ENCODE data around the gene DNAJC6.

Gene DNAJC6

GRCh38 chr1:65309304-65310077 is at the start of gene DNAJC6:
DNAJC6 (plus strand) TSS chr1:65309543; CDS start chr1:65309746, 203 bp downstream.
- Histone ChIP-seq H3K4me3 (ENCODE audit: low read length) (peak within 1 kb of the TSS; percentile 19), H3K27me3 (ENCODE audit: control insufficient read depth, insufficient read depth, low read length) (no peaks in the 10 kb centered on the region), H3K4me1 (ENCODE audit: control insufficient read depth, insufficient read depth, low read length) (no peaks in the 10 kb centered on the region), H3K9ac (ENCODE audit: low read length) (peak within 1 kb of the TSS; percentile 15), H3K9me3 (ENCODE audit: control insufficient read depth, low read length) (no peaks in the 10 kb centered on the region), H3K36me3 (ENCODE audit: control insufficient read depth, insufficient read depth, low read length) (no peaks in the 10 kb centered on the region)

- H3K27me3 ChIP-seq (ENCODE audit: control insufficient read depth, insufficient read depth, low read length): peaks cover 16% of the 10 kb centered on the region
- peaks cover 10% of the 10 kb centered on the region for H3K4me1 ChIP-seq (ENCODE audit: control insufficient read depth, insufficient read depth, low read length)
- no peaks in the 10 kb centered on the region for H3K36me3 ChIP-seq (ENCODE audit: control insufficient read depth, insufficient read depth, low read length)
- H3K9me3 ChIP-seq (ENCODE audit: control insufficient read depth, low read length): no peaks in the 10 kb centered on the region
- H3K9ac ChIP-seq (ENCODE audit: low read length): no peak overlapping the region
- no peak overlapping the region for H3K4me3 ChIP-seq (ENCODE audit: low read length)
Observed at GRCh38 chr1:65259816-65260215, 49.5 kb upstream of the DNAJC6 start.

- Histone ChIP-seq H3K4me3 (ENCODE audit: low read length) (no peak overlapping the region), H3K9me3 (ENCODE audit: control insufficient read depth, low read length) (no peaks in the 10 kb centered on the region), H3K4me1 (ENCODE audit: control insufficient read depth, insufficient read depth, low read length) (peaks cover 10% of the 10 kb centered on the region), H3K27me3 (ENCODE audit: control insufficient read depth, insufficient read depth, low read length) (peaks cover 18% of the 10 kb centered on the region), H3K9ac (ENCODE audit: low read length) (no peak overlapping the region), H3K36me3 (ENCODE audit: control insufficient read depth, insufficient read depth, low read length) (no peaks in the 10 kb centered on the region)
Observed at GRCh38 chr1:65260851-65261473, 48.4 kb upstream of the DNAJC6 start.

GRCh38 chr1:65263286-65263685 is 46.1 kb upstream of the DNAJC6 start:
- Histone ChIP-seq H3K4me3 (ENCODE audit: low read length) (no peak overlapping the region), H3K9ac (ENCODE audit: low read length) (no peak overlapping the region), H3K27me3 (ENCODE audit: control insufficient read depth, insufficient read depth, low read length) (peaks cover 24% of the 10 kb centered on the region), H3K4me1 (ENCODE audit: control insufficient read depth, insufficient read depth, low read length) (peaks cover 12% of the 10 kb centered on the region), H3K36me3 (ENCODE audit: control insufficient read depth, insufficient read depth, low read length) (no peaks in the 10 kb centered on the region), H3K9me3 (ENCODE audit: control insufficient read depth, low read length) (no peaks in the 10 kb centered on the region)

- Histone ChIP-seq H3K9ac (ENCODE audit: low read length) (no peak overlapping the region), H3K4me3 (ENCODE audit: low read length) (no peak overlapping the region), H3K36me3 (ENCODE audit: control insufficient read depth, insufficient read depth, low read length) (no peaks in the 10 kb centered on the region)
Observed at GRCh38 chr1:65264197-65264929, 45.0 kb upstream of the DNAJC6 start.

GRCh38 chr1:65265296-65265650 is 44.1 kb upstream of the DNAJC6 start:
- peak overlapping the region; percentile 4 for H3K4me3 ChIP-seq (ENCODE audit: low read length)
- no peaks in the 10 kb centered on the region for H3K9me3 ChIP-seq (ENCODE audit: control insufficient read depth, low read length)
- no peaks in the 10 kb centered on the region for H3K36me3 ChIP-seq (ENCODE audit: control insufficient read depth, insufficient read depth, low read length)
- peak overlapping the region; percentile 18 for H3K9ac ChIP-seq (ENCODE audit: low read length)
- peaks cover 24% of the 10 kb centered on the region for H3K27me3 ChIP-seq (ENCODE audit: control insufficient read depth, insufficient read depth, low read length)
- peaks cover 12% of the 10 kb centered on the region for H3K4me1 ChIP-seq (ENCODE audit: control insufficient read depth, insufficient read depth, low read length)

More at GRCh38 chr1:65264197-65264929, 45.0 kb upstream of the DNAJC6 start:
- Histone ChIP-seq H3K9me3 (ENCODE audit: control insufficient read depth, low read length) (no peaks in the 10 kb centered on the region), H3K27me3 (ENCODE audit: control insufficient read depth, insufficient read depth, low read length) (peaks cover 24% of the 10 kb centered on the region), H3K4me1 (ENCODE audit: control insufficient read depth, insufficient read depth, low read length) (peaks cover 12% of the 10 kb centered on the region)

GRCh38 chr1:65265651-65266351 is 43.5 kb upstream of the DNAJC6 start:
- no peaks in the 10 kb centered on the region for H3K36me3 ChIP-seq (ENCODE audit: control insufficient read depth, insufficient read depth, low read length)
- H3K27me3 ChIP-seq (ENCODE audit: control insufficient read depth, insufficient read depth, low read length): peaks cover 24% of the 10 kb centered on the region
- peaks cover 12% of the 10 kb centered on the region for H3K4me1 ChIP-seq (ENCODE audit: control insufficient read depth, insufficient read depth, low read length)
- peak overlapping the region; percentile 18 for H3K9ac ChIP-seq (ENCODE audit: low read length)
- H3K9me3 ChIP-seq (ENCODE audit: control insufficient read depth, low read length): no peaks in the 10 kb centered on the region
- peak overlapping the region; percentile 4 for H3K4me3 ChIP-seq (ENCODE audit: low read length)

- H3K36me3 ChIP-seq (ENCODE audit: control insufficient read depth, insufficient read depth, low read length): no peaks in the 10 kb centered on the region
- H3K4me1 ChIP-seq (ENCODE audit: control insufficient read depth, insufficient read depth, low read length): peaks cover 12% of the 10 kb centered on the region
- peaks cover 24% of the 10 kb centered on the region for H3K27me3 ChIP-seq (ENCODE audit: control insufficient read depth, insufficient read depth, low read length)
- H3K9me3 ChIP-seq (ENCODE audit: control insufficient read depth, low read length): no peaks in the 10 kb centered on the region
- H3K4me3 ChIP-seq (ENCODE audit: low read length): no peak overlapping the region
- no peak overlapping the region for H3K9ac ChIP-seq (ENCODE audit: low read length)
Observed at GRCh38 chr1:65266476-65266875, 42.9 kb upstream of the DNAJC6 start.

GRCh38 chr1:65267271-65267670 is 42.1 kb upstream of the DNAJC6 start:
- H3K4me3 ChIP-seq (ENCODE audit: low read length): no peak overlapping the region
- peaks cover 24% of the 10 kb centered on the region for H3K27me3 ChIP-seq (ENCODE audit: control insufficient read depth, insufficient read depth, low read length)
- peaks cover 12% of the 10 kb centered on the region for H3K4me1 ChIP-seq (ENCODE audit: control insufficient read depth, insufficient read depth, low read length)
- no peaks in the 10 kb centered on the region for H3K36me3 ChIP-seq (ENCODE audit: control insufficient read depth, insufficient read depth, low read length)
- no peaks in the 10 kb centered on the region for H3K9me3 ChIP-seq (ENCODE audit: control insufficient read depth, low read length)
- no peak overlapping the region for H3K9ac ChIP-seq (ENCODE audit: low read length)

- peaks cover 12% of the 10 kb centered on the region for H3K4me1 ChIP-seq (ENCODE audit: control insufficient read depth, insufficient read depth, low read length)
- no peak overlapping the region for H3K4me3 ChIP-seq (ENCODE audit: low read length)
- no peaks in the 10 kb centered on the region for H3K36me3 ChIP-seq (ENCODE audit: control insufficient read depth, insufficient read depth, low read length)
- H3K9me3 ChIP-seq (ENCODE audit: control insufficient read depth, low read length): no peaks in the 10 kb centered on the region
- peaks cover 24% of the 10 kb centered on the region for H3K27me3 ChIP-seq (ENCODE audit: control insufficient read depth, insufficient read depth, low read length)
- H3K9ac ChIP-seq (ENCODE audit: low read length): no peak overlapping the region
Observed at GRCh38 chr1:65267683-65268082, 41.7 kb upstream of the DNAJC6 start.

GRCh38 chr1:65269612-65270011 is 39.7 kb upstream of the DNAJC6 start:
- Histone ChIP-seq H3K9ac (ENCODE audit: low read length) (no peak overlapping the region), H3K4me1 (ENCODE audit: control insufficient read depth, insufficient read depth, low read length) (peaks cover 9% of the 10 kb centered on the region), H3K27me3 (ENCODE audit: control insufficient read depth, insufficient read depth, low read length) (peaks cover 20% of the 10 kb centered on the region), H3K36me3 (ENCODE audit: control insufficient read depth, insufficient read depth, low read length) (no peaks in the 10 kb centered on the region), H3K4me3 (ENCODE audit: low read length) (no peak overlapping the region), H3K9me3 (ENCODE audit: control insufficient read depth, low read length) (no peaks in the 10 kb centered on the region)
